ENCODE data around the gene A2ML1. TPM values are rescaled to one million over a fixed set of nuclear protein-coding genes. Genes with fewer than 3 reads are reported as not detected.
"Not testable (repeated sequence)": the region's sequence is repeated elsewhere in the genome, so short reads cannot be mapped to it uniquely, and the experiment has no call there.

Gene A2ML1
- total and polyA plus RNA-seq, 5 donors, result 0.25 to 1.1 (median 0.74) TPM

- DNase-seq (no peak), ATAC-seq (no peak)
- H3K4me3 ChIP-seq (ENCODE audit: low read length), result no peak overlapping the region
- H3K27ac ChIP-seq (ENCODE audit: low read length), result no peak overlapping the region
- intact Hi-C loops (cut with DNase I), result no loop called here
- H3K27me3 ChIP-seq (ENCODE audit: control insufficient read depth, insufficient read depth), result no peaks in the 10 kb centered on the region
- peaks cover 1% of the 10 kb centered on the region for H3K4me1 ChIP-seq (ENCODE audit: control insufficient read depth, insufficient read depth, low read length)
- no peaks in the 10 kb centered on the region for H3K9me3 ChIP-seq (ENCODE audit: control insufficient read depth, low read length)
- WGBS, result 69% methylated on average over 3 of the region's 3 CpGs
Observed at GRCh38 chr12:8907513-8907912, 85.1 kb downstream of the A2ML1 start.

GRCh38 chr12:8909752-8910151 is 87.3 kb downstream of the A2ML1 start:
- intact Hi-C loops (cut with DNase I), result no loop called here

GRCh38 chr12:8911606-8912268 is 89.3 kb downstream of the A2ML1 start:
- DNase-seq (no peak), ATAC-seq (no peak)
- intact Hi-C loops (cut with DNase I), result no loop called here
- H3K4me3 ChIP-seq (ENCODE audit: low read length), result no peak overlapping the region
- H3K4me1 ChIP-seq (ENCODE audit: control insufficient read depth, insufficient read depth, low read length), result peaks cover 2% of the 10 kb centered on the region
- no peaks in the 10 kb centered on the region for H3K27me3 ChIP-seq (ENCODE audit: control insufficient read depth, insufficient read depth)
- WGBS, result 47% methylated on average over 3 of the region's 3 CpGs
- no peak overlapping the region for H3K27ac ChIP-seq (ENCODE audit: low read length)
- no peaks in the 10 kb centered on the region for H3K9me3 ChIP-seq (ENCODE audit: control insufficient read depth, low read length)

More at GRCh38 chr12:8909752-8910151, 87.3 kb downstream of the A2ML1 start:
- Histone ChIP-seq H3K27me3 (ENCODE audit: control insufficient read depth, insufficient read depth) (no peaks in the 10 kb centered on the region), H3K4me1 (ENCODE audit: control insufficient read depth, insufficient read depth, low read length) (no peaks in the 10 kb centered on the region), H3K9me3 (ENCODE audit: control insufficient read depth, low read length) (no peaks in the 10 kb centered on the region), H3K27ac (ENCODE audit: low read length) (no peak overlapping the region), H3K4me3 (ENCODE audit: low read length) (no peak overlapping the region)
- DNase-seq (no peak), ATAC-seq (no peak)
- WGBS, result 69% methylated on average over 5 of the region's 5 CpGs

GRCh38 chr12:8912914-8913313 is 90.5 kb downstream of the A2ML1 start:
- H3K4me1 ChIP-seq (ENCODE audit: control insufficient read depth, insufficient read depth, low read length), result peaks cover 2% of the 10 kb centered on the region
- 38% methylated on average over 9 of the region's 9 CpGs for WGBS
- H3K27ac ChIP-seq (ENCODE audit: low read length), result peak overlapping the region; percentile 61
- H3K4me3 ChIP-seq (ENCODE audit: low read length), result peak overlapping the region; percentile 99
- intact Hi-C loops (cut with DNase I), result no loop called here
- H3K27me3 ChIP-seq (ENCODE audit: control insufficient read depth, insufficient read depth), result no peaks in the 10 kb centered on the region
- ATAC-seq, result no peak
- no peak for DNase-seq
- H3K9me3 ChIP-seq (ENCODE audit: control insufficient read depth, low read length), result no peaks in the 10 kb centered on the region

GRCh38 chr12:8913702-8914032 is 91.2 kb downstream of the A2ML1 start:
- no peaks in the 10 kb centered on the region for H3K27me3 ChIP-seq (ENCODE audit: control insufficient read depth, insufficient read depth)
- H3K4me1 ChIP-seq (ENCODE audit: control insufficient read depth, insufficient read depth, low read length), result peaks cover 2% of the 10 kb centered on the region
- intact Hi-C loops (cut with DNase I), result no loop called here
- 14% methylated on average over 6 of the region's 6 CpGs for WGBS
- ATAC-seq (no peak), DNase-seq (no peak)
- H3K9me3 ChIP-seq (ENCODE audit: control insufficient read depth, low read length), result no peaks in the 10 kb centered on the region
- peak overlapping the region; percentile 100 for H3K27ac ChIP-seq (ENCODE audit: low read length)
- H3K4me3 ChIP-seq (ENCODE audit: low read length), result peak overlapping the region; percentile 99

GRCh38 chr12:8914033-8914715 is 91.8 kb downstream of the A2ML1 start, which contains the start of gene PHC1:
TSS of gene PHC1 (plus strand) at chr12:8914509. CDS start at chr12:8917678, 3,169 bp downstream.
- H3K27me3 ChIP-seq (ENCODE audit: control insufficient read depth, insufficient read depth); H3K4me1 ChIP-seq (ENCODE audit: control insufficient read depth, insufficient read depth, low read length); intact Hi-C loops (cut with DNase I); H3K9me3 ChIP-seq (ENCODE audit: control insufficient read depth, low read length): not testable (repeated sequence)
- WGBS, result under 1% methylated on average over 31 of the region's 57 CpGs
- Histone ChIP-seq H3K4me3 (ENCODE audit: low read length) (peak within 1 kb of the TSS; percentile 99), H3K27ac (ENCODE audit: low read length) (peak within 1 kb of the TSS; percentile 100)
- ATAC-seq (peak; percentile 83 to 86), DNase-seq (peak; percentile 88 to 95 (median 94))

GRCh38 chr12:8914716-8915526 is 92.5 kb downstream of the A2ML1 start:
- intact Hi-C loops (cut with DNase I), result no loop called here

GRCh38 chr12:8916154-8916553 is 93.7 kb downstream of the A2ML1 start:
- no peaks in the 10 kb centered on the region for H3K9me3 ChIP-seq (ENCODE audit: control insufficient read depth, low read length)
- H3K4me1 ChIP-seq (ENCODE audit: control insufficient read depth, insufficient read depth, low read length), result peaks cover 2% of the 10 kb centered on the region
- ATAC-seq (no peak), DNase-seq (no peak)
- no peak overlapping the region for H3K27ac ChIP-seq (ENCODE audit: low read length)
- H3K4me3 ChIP-seq (ENCODE audit: low read length), result peak overlapping the region; percentile 12
- intact Hi-C loops (cut with DNase I), result no loop called here
- no peaks in the 10 kb centered on the region for H3K27me3 ChIP-seq (ENCODE audit: control insufficient read depth, insufficient read depth)

More at GRCh38 chr12:8914716-8915526, 92.5 kb downstream of the A2ML1 start:
- peaks cover 2% of the 10 kb centered on the region for H3K4me1 ChIP-seq (ENCODE audit: control insufficient read depth, insufficient read depth, low read length)
- WGBS, result 1% methylated on average over 30 of the region's 35 CpGs
- no peaks in the 10 kb centered on the region for H3K27me3 ChIP-seq (ENCODE audit: control insufficient read depth, insufficient read depth)
- DNase-seq (peak; percentile 47 to 73 (median 66)), ATAC-seq (peak; percentile 75 to 86)
- peak overlapping the region; percentile 99 for H3K4me3 ChIP-seq (ENCODE audit: low read length)
- no peaks in the 10 kb centered on the region for H3K9me3 ChIP-seq (ENCODE audit: control insufficient read depth, low read length)
- peak overlapping the region; percentile 9 for H3K27ac ChIP-seq (ENCODE audit: low read length)

GRCh38 chr12:8917031-8917430 is 94.6 kb downstream of the A2ML1 start:
- intact Hi-C loops (cut with DNase I), result no loop called here
- no peak overlapping the region for H3K27ac ChIP-seq (ENCODE audit: low read length)
- 77% methylated on average over 3 of the region's 3 CpGs for WGBS
- no peaks in the 10 kb centered on the region for H3K27me3 ChIP-seq (ENCODE audit: control insufficient read depth, insufficient read depth)
- ATAC-seq, result no peak
- H3K4me1 ChIP-seq (ENCODE audit: control insufficient read depth, insufficient read depth, low read length), result peaks cover 2% of the 10 kb centered on the region
- no peak for DNase-seq
- H3K4me3 ChIP-seq (ENCODE audit: low read length), result no peak overlapping the region
- no peaks in the 10 kb centered on the region for H3K9me3 ChIP-seq (ENCODE audit: control insufficient read depth, low read length)

GRCh38 chr12:8917751-8918150 is 95.3 kb downstream of the A2ML1 start:
- H3K27me3 ChIP-seq (ENCODE audit: control insufficient read depth, insufficient read depth), result no peaks in the 10 kb centered on the region
- intact Hi-C loops (cut with DNase I), result no loop called here
- H3K9me3 ChIP-seq (ENCODE audit: control insufficient read depth, low read length), result no peaks in the 10 kb centered on the region
- ATAC-seq (no peak), DNase-seq (no peak)
- peaks cover 2% of the 10 kb centered on the region for H3K4me1 ChIP-seq (ENCODE audit: control insufficient read depth, insufficient read depth, low read length)
- no peak overlapping the region for H3K4me3 ChIP-seq (ENCODE audit: low read length)
- H3K27ac ChIP-seq (ENCODE audit: low read length), result no peak overlapping the region
- WGBS, result 61% methylated on average over 1 of the region's 1 CpG

GRCh38 chr12:8919643-8920042 is 97.2 kb downstream of the A2ML1 start:
- H3K9me3 ChIP-seq (ENCODE audit: control insufficient read depth, low read length); H3K27me3 ChIP-seq (ENCODE audit: control insufficient read depth, insufficient read depth); H3K4me1 ChIP-seq (ENCODE audit: control insufficient read depth, insufficient read depth, low read length); H3K27ac ChIP-seq (ENCODE audit: low read length); DNase-seq; ATAC-seq; H3K4me3 ChIP-seq (ENCODE audit: low read length); intact Hi-C loops (cut with DNase I): not testable (repeated sequence)
- WGBS, result 82% methylated on average over 4 of the region's 4 CpGs
